Breast epithelium (tissue), 3 donors: Measurements from ENCODE around the gene RAB44.

ENCODE experiments used
- CTCF ChIP-seq, 3 donors: fragments of 450-650 bp; IDR thresholded peaks; one replicate each; pipeline ENCODE4 v1.5.1; 2016 to 2017; ENCODE audit warnings: antibody characterized with exemption in 3 of 3, mild to moderate bottlenecking in 3 of 3, moderate library complexity in 3 of 3
- POLR2A ChIP-seq: fragments of 450-650 bp; IDR thresholded peaks from one replicate; pipeline ENCODE4 v1.6.1; 2016; ENCODE audit warnings: antibody characterized with exemption, mild to moderate bottlenecking, moderate library complexity
- POLR2AphosphoS5 ChIP-seq, 3 donors: sonication (generic); formaldehyde crosslinking; IDR thresholded peaks; one replicate each; pipeline ENCODE4 v1.6.1; 2017; ENCODE audit warnings: antibody characterized with exemption in 3 of 3

DNA sequence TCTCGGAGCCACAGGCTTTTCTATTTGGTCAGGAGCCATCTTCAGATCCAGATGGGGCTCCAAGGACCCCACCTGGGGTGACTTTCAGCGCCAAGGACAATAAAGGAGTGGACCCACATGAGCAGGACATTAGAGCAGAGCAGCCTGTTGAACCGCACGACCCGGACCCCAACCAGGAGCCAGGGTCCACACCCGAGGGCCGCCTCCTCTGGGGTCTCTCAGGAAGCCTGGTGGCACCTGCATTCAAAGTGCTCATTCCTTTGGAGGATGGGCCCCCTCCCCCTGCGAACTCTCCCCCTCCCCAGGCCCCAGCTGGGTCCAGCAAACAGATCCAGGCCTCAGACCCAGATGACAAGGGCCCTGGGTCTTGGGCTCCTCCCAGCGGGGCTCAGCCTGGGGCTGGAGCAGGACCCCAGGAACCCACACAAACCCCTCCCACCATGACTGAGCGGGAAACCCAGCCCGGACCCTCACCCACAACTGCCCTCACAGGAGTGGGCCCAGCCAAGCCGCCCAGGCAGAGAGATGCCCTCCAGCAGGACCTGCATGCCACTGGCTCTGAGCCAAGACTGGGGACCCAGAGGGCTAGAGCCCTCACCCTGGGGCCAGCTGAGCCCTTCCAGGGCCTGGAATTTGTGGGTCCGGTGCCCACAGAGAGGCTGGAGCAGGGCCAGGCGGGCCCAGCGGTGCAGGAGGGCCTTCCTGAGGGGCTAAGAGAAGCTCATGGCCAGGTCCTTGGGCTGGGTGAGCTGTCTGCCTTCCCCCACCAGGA is 23.9 kb downstream of the RAB44 start:
- TF ChIP-seq CTCF (IDR thresholded peaks at IDR 0.05) (no peak), POLR2AphosphoS5 (IDR thresholded peaks at IDR 0.05) (no peak), POLR2A (no peak)
